Liver (tissue), 9 donors: Measurements from ENCODE around the gene CD247. TPM values are rescaled to one million over a fixed set of nuclear protein-coding genes. Genes with fewer than 3 reads are reported as not detected.

Experiments used
- DNase-seq: peaks from one replicate; pipeline ENCODE4 v3.0.0-alpha.2; 2017; ENCODE audit warnings: low spot score
- H3K27ac ChIP-seq, 2 donors: one replicate each; pipeline ENCODE4 v1.7.0; 2013; ENCODE audit warnings: inconsistent platforms in 2 of 2, low read length in 2 of 2, control low read depth in 1 of 2, low read depth in 1 of 2, mild to moderate bottlenecking in 1 of 2
- H3K27me3 ChIP-seq, 4 donors: one replicate each; pipeline versions ENCODE4 v1.6.1 to v1.7.0; 2013; ENCODE audit warnings: low read length in 3 of 4, inconsistent platforms in 1 of 4, mild to moderate bottlenecking in 1 of 4, moderate library complexity in 1 of 4; ENCODE audit not compliant: control insufficient read depth in 4 of 4, insufficient read depth in 4 of 4
- H3K36me3 ChIP-seq, 4 donors: one replicate each; pipeline versions ENCODE4 v1.6.1 to v1.7.0; 2013; ENCODE audit warnings: low read length in 3 of 4, mild to moderate bottlenecking in 3 of 4, low read depth in 1 of 4, moderate library complexity in 1 of 4; ENCODE audit not compliant: control insufficient read depth in 4 of 4, insufficient read depth in 3 of 4
- H3K4me1 ChIP-seq, 4 donors: one replicate each; pipeline versions ENCODE4 v1.6.1 to v1.7.0; 2013; ENCODE audit warnings: low read length in 3 of 4, mild to moderate bottlenecking in 3 of 4, moderate library complexity in 1 of 4; ENCODE audit not compliant: control insufficient read depth in 4 of 4, insufficient read depth in 4 of 4
- H3K4me3 ChIP-seq, 3 donors: one replicate each; pipeline versions ENCODE4 v1.6.1 to v1.7.0; 2013; ENCODE audit warnings: low read length in 3 of 3, control low read depth in 1 of 3, low read depth in 1 of 3, mild to moderate bottlenecking in 1 of 3
- H3K9ac ChIP-seq, 2 donors: one replicate each; pipeline ENCODE4 v1.7.0; 2013; ENCODE audit warnings: low read length in 2 of 2, mild to moderate bottlenecking in 2 of 2, moderate library complexity in 2 of 2, control low read depth in 1 of 2, low read depth in 1 of 2
- H3K9me3 ChIP-seq, 4 donors: one replicate each; pipeline versions ENCODE4 v1.6.1 to v1.7.0; 2013; ENCODE audit warnings: low read length in 3 of 4; ENCODE audit not compliant: control insufficient read depth in 4 of 4
- ATF3 ChIP-seq: IDR thresholded peaks from 2 replicates; pipeline ENCODE4 v1.6.1; 2016; ENCODE audit warnings: antibody characterized with exemption
- EGR1 ChIP-seq, 2 donors: IDR thresholded peaks; 2 replicates each; pipeline ENCODE4 v1.6.1; 2016 to 2018; ENCODE audit warnings: antibody characterized with exemption in 2 of 2, low read depth in 2 of 2
- FOXA1 ChIP-seq: IDR thresholded peaks from 2 replicates; pipeline ENCODE4 v1.6.1; 2016; ENCODE audit warnings: antibody characterized with exemption
- FOXA2 ChIP-seq: IDR thresholded peaks from 2 replicates; pipeline ENCODE4 v1.6.1; 2016; ENCODE audit warnings: antibody characterized with exemption
- GABPA ChIP-seq, 2 donors: IDR thresholded peaks in 1 of 2; conservative IDR thresholded peaks in 1 of 2; 2 replicates each; pipeline ENCODE4 v1.6.1; 2016; ENCODE audit warnings: antibody characterized with exemption in 2 of 2, mild to moderate bottlenecking in 1 of 2, moderate library complexity in 1 of 2
- HNF4A ChIP-seq, 2 donors: conservative IDR thresholded peaks; 2 replicates each; pipeline ENCODE4 v1.6.1; 2016; ENCODE audit warnings: antibody characterized with exemption in 2 of 2, mild to moderate bottlenecking in 2 of 2
- HNF4G ChIP-seq: IDR thresholded peaks from 2 replicates; pipeline ENCODE4 v1.6.1; 2016; ENCODE audit warnings: antibody characterized with exemption
- MAX ChIP-seq: IDR thresholded peaks from 2 replicates; pipeline ENCODE4 v1.6.1; 2016; ENCODE audit warnings: antibody characterized with exemption
- NR2F2 ChIP-seq: IDR thresholded peaks from 2 replicates; pipeline ENCODE4 v1.6.1; 2016; ENCODE audit warnings: antibody characterized with exemption
- RAD21 ChIP-seq, 2 donors: IDR thresholded peaks; 2 replicates each; pipeline ENCODE4 v1.6.1; 2016; ENCODE audit warnings: antibody characterized with exemption in 2 of 2, mild to moderate bottlenecking in 2 of 2
- REST ChIP-seq: IDR thresholded peaks from 2 replicates; pipeline ENCODE4 v1.6.1; 2016; ENCODE audit warnings: antibody characterized with exemption, mild to moderate bottlenecking
- RXRA ChIP-seq, 2 donors: IDR thresholded peaks; 2 replicates each; pipeline ENCODE4 v1.6.1; 2017 to 2018; ENCODE audit warnings: antibody characterized with exemption in 2 of 2, mild to moderate bottlenecking in 1 of 2
- TAF1 ChIP-seq: conservative IDR thresholded peaks from 2 replicates; pipeline ENCODE4 v1.6.1; 2016; ENCODE audit warnings: antibody characterized with exemption, mild to moderate bottlenecking
- YY1 ChIP-seq: IDR thresholded peaks from 2 replicates; pipeline ENCODE4 v1.6.1; 2016; ENCODE audit warnings: antibody characterized with exemption, mild to moderate bottlenecking
- WGBS: extraction: QIAGEN DNeasy Blood & Tissue Kit; methylation state at CpG from one replicate; pipeline ENCODE4 v1.1.7; 2013; 5-methylcytosine and 5-hydroxymethylcytosine counted together
- polyA plus RNA-seq, 2 donors: library from polyadenylated mRNA; stranded (reverse) in 1 of 2; unstranded in 1 of 2; fragments of 200-250 nt in 1 of 2; fragments of >200 nt in 1 of 2; fragmentation: Nextera tagmentation in 1 of 2; extraction: Ambion mirVana in 1 of 2; gene quantifications; one replicate each; pipeline versions ENCODE4 v1.2.1 to v1.2.3, GENCODE V29; 2013 to 2015
- total RNA-seq, 2 donors: library from RNA; depleted of rRNA; stranded (reverse); fragments of >200 nt; gene quantifications; one replicate each; pipeline ENCODE4 v1.2.3, GENCODE V29; 2014
- donor health status: healthy.
- donor health status: healthy.
- donor health status: healthy.
- donor health status: healthy.
- donor health status: healthy.

The CD247 gene
- total RNA-seq = 1 to 10 TPM; 2.1 to 2.2 TPM
- polyA plus RNA-seq = 1 to 10 TPM in 1 of 2 donors, under 1 TPM in 1; 0.61 to 1.2 TPM

DNA sequence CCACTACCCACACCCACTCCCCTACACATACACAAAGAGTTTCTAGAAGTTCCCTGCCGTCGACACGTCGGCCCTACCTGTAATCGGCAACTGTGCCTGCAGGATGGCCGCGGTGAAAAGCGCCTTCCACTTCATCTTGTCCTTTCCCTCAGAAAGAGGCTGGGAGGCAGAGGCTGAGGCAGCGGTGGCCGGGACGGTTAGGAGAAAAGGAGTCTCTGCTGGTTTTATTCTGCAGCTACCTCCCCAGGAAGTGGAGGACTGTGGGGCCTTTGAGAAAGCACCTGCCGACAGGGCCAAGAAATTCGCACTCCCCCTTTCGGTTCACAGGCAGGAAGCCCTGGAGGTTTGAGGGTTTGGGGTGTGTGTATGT lies at the start of gene CD247:
Gene CD247, minus strand, starts transcription at position 199 of the 370 bp plus-strand sequence. Its CDS starts 64 bp downstream, at position 135.
- Histone ChIP-seq H3K9ac (no peak within 1 kb of the TSS), H3K27ac (peak within 1 kb of the TSS in 1 of 2 donors; percentile 0), H3K36me3 (no peaks in the 10 kb centered on the region), H3K27me3 (no peaks in the 10 kb centered on the region), H3K4me1 (no peaks in the 10 kb centered on the region), H3K9me3 (no peaks in the 10 kb centered on the region), H3K4me3 (peak within 1 kb of the TSS in 1 of 3 donors; percentile 1)
- WGBS = 85% methylated on average over 14 of the region's 14 CpGs
- TF ChIP-seq YY1 = no peak
- TF ChIP-seq FOXA2 = no peak
- TF ChIP-seq REST = no peak
- TF ChIP-seq NR2F2 = no peak
- no peak for TF ChIP-seq RAD21 (IDR thresholded peaks at IDR 0.05)
- TF ChIP-seq TAF1 = no peak
- TF ChIP-seq FOXA1 = no peak
- TF ChIP-seq ATF3 = no peak
- no peak for DNase-seq

- H3K4me1 ChIP-seq = no peaks in the 10 kb centered on the region
- no peaks in the 10 kb centered on the region for H3K9me3 ChIP-seq
- TF ChIP-seq GABPA (IDR thresholded peaks at IDR 0.05 in 1 of 2, conservative IDR thresholded peaks at IDR 0.05 in 1 of 2) = no peak
- no peak for TF ChIP-seq REST
- no peak for TF ChIP-seq HNF4G
- no peak for TF ChIP-seq HNF4A (conservative IDR thresholded peaks at IDR 0.05)
- no peak for TF ChIP-seq RXRA (IDR thresholded peaks at IDR 0.05)
- TF ChIP-seq MAX = no peak
- TF ChIP-seq YY1 = no peak
- no peak for TF ChIP-seq EGR1 (IDR thresholded peaks at IDR 0.05; ENCODE audit: low read depth in 2 of 2)
- TF ChIP-seq TAF1 = no peak
- DNase-seq = no peak
- no peaks in the 10 kb centered on the region for H3K27me3 ChIP-seq
- H3K27ac ChIP-seq = no peak overlapping the region
- no peak overlapping the region for H3K4me3 ChIP-seq
- 86% methylated on average over 5 of the region's 5 CpGs for whole genome bisulfite sequencing
- no peaks in the 10 kb centered on the region for H3K36me3 ChIP-seq
- no peak overlapping the region for H3K9ac ChIP-seq
Observed at GRCh38 chr1:167567663-167568062, 49.3 kb upstream of the CD247 start.
